Measurements from ENCODE around the gene ORC1. TPM values are rescaled to one million over a fixed set of nuclear protein-coding genes. Genes with fewer than 3 reads are reported as not detected.

ORC1 gene
- total RNA-seq, 1 experiment from 2014 or later: 25.6 TPM

- ChIA-PET CTCF (no interaction called here), RAD21 (ENCODE audit: low non-redundant PET in 1 of 2, low total read pairs in 2 of 2, uncharacterized antibody in 2 of 2, unreplicated experiment in 2 of 2) (no interaction called here), POLR2A (no interaction called here)
- Histone ChIP-seq H3K4me1 (ENCODE audit: control insufficient read depth in 1 of 2, insufficient read depth in 2 of 2, low read length in 2 of 2) (no peaks in the 10 kb centered on the region), H3K9ac (ENCODE audit: low read length) (no peak overlapping the region), H3K79me2 (ENCODE audit: insufficient read depth, low read length) (no peaks in the 10 kb centered on the region), H2AFZ (ENCODE audit: low read depth, low read length, poor library complexity, severe bottlenecking) (no peak overlapping the region), H3K4me2 (ENCODE audit: low read length) (no peak overlapping the region), H4K20me1 (ENCODE audit: insufficient read depth) (no peaks in the 10 kb centered on the region), H3K9me3 (ENCODE audit: control insufficient read depth in 1 of 2, insufficient read depth in 1 of 2, low read depth in 1 of 2, low read length in 2 of 2) (no peaks in the 10 kb centered on the region), H3K27ac (ENCODE audit: low read depth, low read length) (no peak overlapping the region), H3K27me3 (ENCODE audit: insufficient read depth, low read length) (no peaks in the 10 kb centered on the region), H3K36me3 (ENCODE audit: control insufficient read depth in 1 of 2, insufficient read depth in 2 of 2, low read length in 2 of 2) (peaks cover 4 to 33% of the 10 kb centered on the region in 2 experiments; a peak in 3 of 4 replicates), H3K9me2 (ENCODE audit: insufficient read depth) (no peaks in the 10 kb centered on the region), H3K4me3 (replicated peaks in 1 of 2; ENCODE audit: low read depth in 1 of 2, low read length in 2 of 2) (no peak overlapping the region)
- intact Hi-C loops (cut with micrococcal nuclease): no loop called here
- no peak for ATAC-seq
- no peak for DNase-seq (ENCODE audit: low read depth, low spot score)
- no peak for TF ChIP-seq EGR1 (IDR thresholded peaks at IDR 0.05; ENCODE audit: low read depth)
- no TSS peak for BruUV-seq (replicated peaks)
Measured at GRCh38 chr1:52424813-52425212, 20.6 kb upstream of the ORC1 start.

- H3K27me3 ChIP-seq (ENCODE audit: insufficient read depth, low read length): no peaks in the 10 kb centered on the region
- ChIA-PET RAD21 (ENCODE audit: low non-redundant PET in 1 of 2, low total read pairs in 2 of 2, uncharacterized antibody in 2 of 2, unreplicated experiment in 2 of 2) (no interaction called here), CTCF (no interaction called here), POLR2A (no interaction called here)
- intact Hi-C loops (cut with micrococcal nuclease): no loop called here
- no peak for TF ChIP-seq ATF3 (IDR thresholded peaks at IDR 0.05)
- TF ChIP-seq SRF (IDR thresholded peaks at IDR 0.05; ENCODE audit: low read depth): no peak
- no peak for TF ChIP-seq POLR2A (IDR thresholded peaks at IDR 0.05; ENCODE audit: borderline replicate concordance, extremely low read depth, insufficient read depth, insufficient read length)
- TF ChIP-seq, protein P1, sequence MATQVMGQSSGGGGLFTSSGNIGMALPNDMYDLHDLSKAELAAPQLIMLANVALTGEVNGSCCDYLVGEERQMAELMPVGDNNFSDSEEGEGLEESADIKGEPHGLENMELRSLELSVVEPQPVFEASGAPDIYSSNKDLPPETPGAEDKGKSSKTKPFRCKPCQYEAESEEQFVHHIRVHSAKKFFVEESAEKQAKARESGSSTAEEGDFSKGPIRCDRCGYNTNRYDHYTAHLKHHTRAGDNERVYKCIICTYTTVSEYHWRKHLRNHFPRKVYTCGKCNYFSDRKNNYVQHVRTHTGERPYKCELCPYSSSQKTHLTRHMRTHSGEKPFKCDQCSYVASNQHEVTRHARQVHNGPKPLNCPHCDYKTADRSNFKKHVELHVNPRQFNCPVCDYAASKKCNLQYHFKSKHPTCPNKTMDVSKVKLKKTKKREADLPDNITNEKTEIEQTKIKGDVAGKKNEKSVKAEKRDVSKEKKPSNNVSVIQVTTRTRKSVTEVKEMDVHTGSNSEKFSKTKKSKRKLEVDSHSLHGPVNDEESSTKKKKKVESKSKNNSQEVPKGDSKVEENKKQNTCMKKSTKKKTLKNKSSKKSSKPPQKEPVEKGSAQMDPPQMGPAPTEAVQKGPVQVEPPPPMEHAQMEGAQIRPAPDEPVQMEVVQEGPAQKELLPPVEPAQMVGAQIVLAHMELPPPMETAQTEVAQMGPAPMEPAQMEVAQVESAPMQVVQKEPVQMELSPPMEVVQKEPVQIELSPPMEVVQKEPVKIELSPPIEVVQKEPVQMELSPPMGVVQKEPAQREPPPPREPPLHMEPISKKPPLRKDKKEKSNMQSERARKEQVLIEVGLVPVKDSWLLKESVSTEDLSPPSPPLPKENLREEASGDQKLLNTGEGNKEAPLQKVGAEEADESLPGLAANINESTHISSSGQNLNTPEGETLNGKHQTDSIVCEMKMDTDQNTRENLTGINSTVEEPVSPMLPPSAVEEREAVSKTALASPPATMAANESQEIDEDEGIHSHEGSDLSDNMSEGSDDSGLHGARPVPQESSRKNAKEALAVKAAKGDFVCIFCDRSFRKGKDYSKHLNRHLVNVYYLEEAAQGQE (IDR thresholded peaks at IDR 0.05; ENCODE audit: low read depth): no peak
- TF ChIP-seq FOSL1 (IDR thresholded peaks at IDR 0.05; ENCODE audit: low read depth): no peak
- no peak for TF ChIP-seq CEBPB (IDR thresholded peaks at IDR 0.05; ENCODE audit: low read depth)
- TF ChIP-seq CBX3 (IDR thresholded peaks at IDR 0.05; ENCODE audit: low read depth): no peak
- H3K9me2 ChIP-seq (ENCODE audit: insufficient read depth): no peaks in the 10 kb centered on the region
- H3K4me1 ChIP-seq (ENCODE audit: control insufficient read depth in 1 of 2, insufficient read depth in 2 of 2, low read length in 2 of 2): no peaks in the 10 kb centered on the region
- no peaks in the 10 kb centered on the region for H3K79me2 ChIP-seq (ENCODE audit: insufficient read depth, low read length)
- ATAC-seq (peak; percentile 17; the same call in 1 of the 2 replicates), DNase-seq (ENCODE audit: low read depth, low spot score) (no peak)
- BruUV-seq (replicated peaks): no TSS peak
- no peaks in the 10 kb centered on the region for H3K9me3 ChIP-seq (ENCODE audit: control insufficient read depth in 1 of 2, insufficient read depth in 1 of 2, low read depth in 1 of 2, low read length in 2 of 2)
- H3K4me2 ChIP-seq (ENCODE audit: low read length): no peak overlapping the region
- H3K9ac ChIP-seq (ENCODE audit: low read length): no peak overlapping the region
- H3K36me3 ChIP-seq (ENCODE audit: control insufficient read depth in 1 of 2, insufficient read depth in 2 of 2, low read length in 2 of 2): peaks cover 4 to 34% of the 10 kb centered on the region in 2 experiments; a peak in 3 of 4 replicates
- H3K27ac ChIP-seq (ENCODE audit: low read depth, low read length): no peak overlapping the region
- no peak overlapping the region for H2AFZ ChIP-seq (ENCODE audit: low read depth, low read length, poor library complexity, severe bottlenecking)
- no peak overlapping the region for H3K4me3 ChIP-seq (replicated peaks in 1 of 2; ENCODE audit: low read depth in 1 of 2, low read length in 2 of 2)
- no peaks in the 10 kb centered on the region for H4K20me1 ChIP-seq (ENCODE audit: insufficient read depth)
Measured at GRCh38 chr1:52424231-52424636, 20.0 kb upstream of the ORC1 start.

All from HCT116 (cell line).